ENCODE measurements around the gene KCNG2.

DNA sequence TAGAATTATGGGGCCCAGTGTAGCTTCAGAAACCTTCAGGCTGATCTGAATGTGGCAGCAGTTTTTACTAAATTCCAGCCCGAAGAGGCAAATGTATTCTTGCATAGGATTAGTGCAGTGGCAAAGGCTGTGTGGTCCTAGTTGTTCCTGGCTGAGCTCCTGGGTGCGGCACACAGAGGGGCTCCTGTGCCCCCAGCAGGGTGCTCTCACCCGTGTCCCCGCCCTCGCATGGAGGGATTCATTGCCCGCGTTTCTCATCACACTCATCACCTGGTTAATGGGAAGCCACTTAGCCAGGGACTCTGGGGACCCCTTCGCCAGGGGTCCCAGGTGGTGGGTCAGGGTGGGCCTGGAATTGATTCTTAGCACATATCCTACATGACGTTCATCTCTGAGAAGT is 3.9 kb downstream of the KCNG2 start:
- TF ChIP-seq, protein P1, sequence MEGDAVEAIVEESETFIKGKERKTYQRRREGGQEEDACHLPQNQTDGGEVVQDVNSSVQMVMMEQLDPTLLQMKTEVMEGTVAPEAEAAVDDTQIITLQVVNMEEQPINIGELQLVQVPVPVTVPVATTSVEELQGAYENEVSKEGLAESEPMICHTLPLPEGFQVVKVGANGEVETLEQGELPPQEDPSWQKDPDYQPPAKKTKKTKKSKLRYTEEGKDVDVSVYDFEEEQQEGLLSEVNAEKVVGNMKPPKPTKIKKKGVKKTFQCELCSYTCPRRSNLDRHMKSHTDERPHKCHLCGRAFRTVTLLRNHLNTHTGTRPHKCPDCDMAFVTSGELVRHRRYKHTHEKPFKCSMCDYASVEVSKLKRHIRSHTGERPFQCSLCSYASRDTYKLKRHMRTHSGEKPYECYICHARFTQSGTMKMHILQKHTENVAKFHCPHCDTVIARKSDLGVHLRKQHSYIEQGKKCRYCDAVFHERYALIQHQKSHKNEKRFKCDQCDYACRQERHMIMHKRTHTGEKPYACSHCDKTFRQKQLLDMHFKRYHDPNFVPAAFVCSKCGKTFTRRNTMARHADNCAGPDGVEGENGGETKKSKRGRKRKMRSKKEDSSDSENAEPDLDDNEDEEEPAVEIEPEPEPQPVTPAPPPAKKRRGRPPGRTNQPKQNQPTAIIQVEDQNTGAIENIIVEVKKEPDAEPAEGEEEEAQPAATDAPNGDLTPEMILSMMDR (IDR thresholded peaks at IDR 0.05; ENCODE audit: low read depth, low read length): no peak
- no peak for TF ChIP-seq EZH2phosphoT487 (IDR thresholded peaks at IDR 0.05; ENCODE audit: low read depth)
